HG02678 (cell line): Measurements from ENCODE around the gene FAM186B.

Source experiments
- ATAC-seq: cut with Tn5 transposase; IDR thresholded peaks from one replicate; pipeline ENCODE4 v1.9.1; 2021; ENCODE audit warnings: mild to moderate bottlenecking, moderate library complexity; ENCODE audit not compliant: unreplicated experiment

The FAM186B gene

GRCh38 chr12:49540229-49541139, 65.0 kb downstream of the FAM186B start:
- no peak for ATAC-seq

GRCh38 chr12:49539406-49540228, 65.8 kb downstream of the FAM186B start:
- no peak for ATAC-seq

- peak; percentile 56 for ATAC-seq
Measured at GRCh38 chr12:49538510-49539403, 66.7 kb downstream of the FAM186B start, which contains the start of gene KCNH3. TSS of gene KCNH3 (plus strand) at chr12:49539030. CDS start at chr12:49539417, 387 bp downstream.

- no peak for ATAC-seq
Measured at GRCh38 chr12:49537752-49538509, 67.5 kb downstream of the FAM186B start.
